Cardiac muscle cell (in vitro differentiated cells and primary cell): Measurements from ENCODE around the gene GOSR2. TPM values are rescaled to one million over a fixed set of nuclear protein-coding genes. Genes with fewer than 3 reads are reported as not detected.

Experiments used
- DNase-seq, 2 donors: peaks; one replicate each; pipeline versions ENCODE4 v3.0.0 to v3.0.0-alpha.2; 2010 to 2017; ENCODE audit warnings: low read depth in 1 of 2, low spot score in 1 of 2
- H3K27ac ChIP-seq: fragments of 200-600 bp; sonication (generic); 2 replicates; pipeline ENCODE4 v1.5.1; 2016
- H3K27me3 ChIP-seq: fragments of 200-600 bp; sonication (generic); 2 replicates; pipeline ENCODE4 v1.6.0; 2016; ENCODE audit warnings: control low read depth
- H3K36me3 ChIP-seq: fragments of 200-600 bp; sonication (generic); 2 replicates; pipeline ENCODE4 v1.5.1; 2016; ENCODE audit warnings: control low read depth
- H3K4me1 ChIP-seq: fragments of 200-600 bp; sonication (generic); 2 replicates; pipeline ENCODE4 v1.8.1; 2017; ENCODE audit warnings: low read depth, mild to moderate bottlenecking, mixed run types
- H3K4me3 ChIP-seq: fragments of 200-600 bp; sonication (generic); 2 replicates; pipeline ENCODE4 v1.5.1; 2016; ENCODE audit warnings: mild to moderate bottlenecking
- H3K9me3 ChIP-seq: fragments of 200-600 bp; sonication (generic); 2 replicates; pipeline ENCODE4 v1.5.1; 2017; ENCODE audit warnings: low read depth, mild to moderate bottlenecking, control low read depth
- polyA plus RNA-seq: library from polyadenylated mRNA; unstranded; fragments of >200 nt; fragmentation: Nextera tagmentation; extraction: Ambion mirVana; gene quantifications from 2 replicates; pipeline ENCODE4 v1.2.1, GENCODE V29; 2016
- total RNA-seq: library from RNA; depleted of rRNA; stranded (reverse); fragments of >200 nt; gene quantifications from 2 replicates; pipeline ENCODE4 v1.2.3, GENCODE V29; 2016
- TF ChIP-seq, protein P1 (sequence below): IDR thresholded peaks from 2 replicates; pipeline ENCODE4 v1.5.1; 2012; ENCODE audit warnings: low read depth, mild to moderate bottlenecking, low read length

Gene GOSR2
- total and polyA plus RNA-seq, 2 experiments from 2014 or later = 34.1 to 60.9 TPM

DNA sequence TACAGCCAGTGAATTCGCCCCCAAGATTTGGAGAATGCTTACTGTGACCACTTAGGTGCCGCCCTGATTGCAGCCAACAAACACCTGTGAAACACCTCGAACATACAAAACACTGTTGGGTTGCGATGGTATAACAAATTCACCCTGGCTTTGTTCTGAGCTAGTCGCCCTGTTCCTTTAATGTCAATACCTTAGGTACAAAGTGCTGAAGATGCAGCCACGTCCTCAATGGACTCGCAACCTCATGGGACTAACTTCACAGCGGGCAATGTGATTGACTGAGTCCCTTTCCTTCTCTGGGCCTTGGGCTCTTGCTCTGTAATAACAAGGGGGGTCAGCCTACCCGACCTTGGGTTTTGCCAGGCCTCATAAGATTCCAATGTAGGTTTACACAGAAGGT is 28.9 kb upstream of the GOSR2 start:
- no peak for DNase-seq
- H3K36me3 ChIP-seq = no peaks in the 10 kb centered on the region
- no peaks in the 10 kb centered on the region for H3K9me3 ChIP-seq
- no peaks in the 10 kb centered on the region for H3K4me1 ChIP-seq
- H3K27ac ChIP-seq = no peak overlapping the region
- no peak overlapping the region for H3K4me3 ChIP-seq
- TF ChIP-seq, protein P1, sequence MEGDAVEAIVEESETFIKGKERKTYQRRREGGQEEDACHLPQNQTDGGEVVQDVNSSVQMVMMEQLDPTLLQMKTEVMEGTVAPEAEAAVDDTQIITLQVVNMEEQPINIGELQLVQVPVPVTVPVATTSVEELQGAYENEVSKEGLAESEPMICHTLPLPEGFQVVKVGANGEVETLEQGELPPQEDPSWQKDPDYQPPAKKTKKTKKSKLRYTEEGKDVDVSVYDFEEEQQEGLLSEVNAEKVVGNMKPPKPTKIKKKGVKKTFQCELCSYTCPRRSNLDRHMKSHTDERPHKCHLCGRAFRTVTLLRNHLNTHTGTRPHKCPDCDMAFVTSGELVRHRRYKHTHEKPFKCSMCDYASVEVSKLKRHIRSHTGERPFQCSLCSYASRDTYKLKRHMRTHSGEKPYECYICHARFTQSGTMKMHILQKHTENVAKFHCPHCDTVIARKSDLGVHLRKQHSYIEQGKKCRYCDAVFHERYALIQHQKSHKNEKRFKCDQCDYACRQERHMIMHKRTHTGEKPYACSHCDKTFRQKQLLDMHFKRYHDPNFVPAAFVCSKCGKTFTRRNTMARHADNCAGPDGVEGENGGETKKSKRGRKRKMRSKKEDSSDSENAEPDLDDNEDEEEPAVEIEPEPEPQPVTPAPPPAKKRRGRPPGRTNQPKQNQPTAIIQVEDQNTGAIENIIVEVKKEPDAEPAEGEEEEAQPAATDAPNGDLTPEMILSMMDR = no peak
- no peaks in the 10 kb centered on the region for H3K27me3 ChIP-seq

DNA sequence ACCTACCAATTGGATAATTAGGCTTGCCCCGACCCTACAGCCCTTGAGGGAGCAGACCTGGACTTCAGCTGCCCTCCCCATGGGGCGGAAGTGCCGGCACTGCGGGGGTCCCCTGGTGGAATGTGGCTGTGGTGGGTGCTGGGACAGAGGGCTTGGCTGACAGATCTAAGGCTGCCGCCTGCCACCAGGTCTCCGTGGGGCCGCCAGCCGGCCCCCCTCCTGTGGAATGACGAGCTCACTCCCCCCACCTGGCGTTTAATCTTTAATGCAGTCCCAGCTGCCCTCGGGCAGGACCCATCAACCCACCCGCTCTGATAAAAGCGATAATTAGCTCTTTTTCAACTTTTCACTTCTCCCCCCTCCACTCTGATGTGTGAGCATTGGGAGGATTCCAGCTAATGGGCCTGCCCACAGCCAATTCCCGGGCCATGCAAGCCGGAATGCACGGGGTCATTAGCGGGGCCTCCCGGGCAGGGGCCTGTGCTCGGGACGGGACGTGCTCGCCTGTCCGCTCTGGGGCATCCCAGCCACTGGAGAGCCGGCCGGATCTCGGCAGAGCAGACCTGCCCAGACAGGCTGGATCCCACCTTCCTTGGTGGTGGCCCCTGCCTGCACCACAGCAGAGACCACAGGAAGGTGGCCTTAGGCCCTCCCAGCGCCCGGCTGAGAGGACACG is 28.3 kb upstream of the GOSR2 start:
- TF ChIP-seq, protein P1 = no peak
- Histone ChIP-seq H3K4me1 (no peaks in the 10 kb centered on the region), H3K27ac (no peak overlapping the region), H3K36me3 (no peaks in the 10 kb centered on the region), H3K27me3 (no peaks in the 10 kb centered on the region), H3K9me3 (no peaks in the 10 kb centered on the region), H3K4me3 (no peak overlapping the region)
- DNase-seq = peak in 1 of 2 donors; percentile 11

DNA sequence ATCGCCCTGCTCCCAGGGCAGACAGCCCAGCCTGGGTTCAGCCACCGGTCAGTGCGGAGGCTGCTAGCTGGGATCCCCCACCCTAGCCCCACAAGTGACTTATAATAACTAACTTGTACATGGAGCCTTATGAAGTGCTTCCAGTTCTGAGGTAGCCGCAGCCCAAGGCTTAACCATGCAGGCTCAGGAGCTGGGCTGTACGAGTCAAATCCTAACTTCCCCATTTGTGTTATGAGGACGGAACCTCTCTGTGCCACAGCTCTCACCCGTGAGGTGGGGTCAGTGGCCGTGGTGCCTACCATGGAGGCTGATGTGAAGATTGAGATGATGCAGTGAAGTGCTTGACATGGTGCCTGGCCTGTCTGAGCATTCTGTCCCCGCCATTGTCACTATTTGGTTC is 27.8 kb upstream of the GOSR2 start:
- H3K27ac ChIP-seq = no peak overlapping the region
- DNase-seq = no peak
- TF ChIP-seq, protein P1 = no peak
- no peaks in the 10 kb centered on the region for H3K4me1 ChIP-seq
- no peaks in the 10 kb centered on the region for H3K27me3 ChIP-seq
- no peaks in the 10 kb centered on the region for H3K9me3 ChIP-seq
- no peak overlapping the region for H3K4me3 ChIP-seq
- H3K36me3 ChIP-seq = no peaks in the 10 kb centered on the region

DNA sequence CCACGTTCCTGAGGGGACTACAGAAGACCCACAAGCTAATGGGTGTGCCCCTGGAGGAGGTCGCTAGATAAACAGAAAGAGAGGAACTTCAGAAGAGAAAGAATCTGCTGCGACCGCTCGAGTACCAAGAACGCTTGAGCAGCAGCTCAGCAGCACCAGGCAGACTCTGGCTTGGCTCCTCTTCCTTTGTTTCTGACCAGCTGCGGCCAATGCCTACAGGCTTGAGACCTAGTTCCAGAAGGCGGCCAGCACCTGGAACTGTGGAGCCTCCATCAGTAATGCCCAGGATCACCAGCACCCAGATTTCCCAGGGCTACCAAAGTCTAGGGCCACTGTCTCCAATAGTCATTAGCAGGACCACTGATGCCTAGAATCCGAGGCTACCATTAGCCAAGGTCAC is 26.0 kb upstream of the GOSR2 start:
- no peaks in the 10 kb centered on the region for H3K9me3 ChIP-seq
- no peak overlapping the region for H3K27ac ChIP-seq
- H3K4me3 ChIP-seq = no peak overlapping the region
- no peaks in the 10 kb centered on the region for H3K36me3 ChIP-seq
- TF ChIP-seq, protein P1 = no peak
- H3K27me3 ChIP-seq = no peaks in the 10 kb centered on the region
- no peak for DNase-seq
- no peaks in the 10 kb centered on the region for H3K4me1 ChIP-seq

DNA sequence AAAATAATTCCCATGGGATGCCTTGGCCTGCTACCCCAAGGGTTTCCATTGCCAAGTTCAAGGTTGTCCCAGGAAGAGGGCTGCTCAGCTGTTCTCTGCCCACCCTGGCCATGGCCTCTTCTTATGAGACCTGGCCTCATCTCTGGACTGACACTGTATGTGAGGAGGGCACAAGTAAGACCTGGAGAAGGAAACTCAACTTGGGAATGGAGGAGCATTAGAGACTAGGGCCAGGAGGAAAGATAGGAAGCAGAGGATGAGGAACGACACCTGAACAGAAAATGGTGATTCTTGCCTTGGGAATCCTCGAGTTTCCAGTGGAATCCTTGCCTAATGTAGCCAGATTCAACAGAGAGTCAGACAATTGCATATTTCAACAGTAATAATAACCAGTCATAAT is 24.6 kb upstream of the GOSR2 start:
- Histone ChIP-seq H3K27ac (no peak overlapping the region), H3K27me3 (no peaks in the 10 kb centered on the region), H3K4me1 (no peaks in the 10 kb centered on the region), H3K4me3 (no peak overlapping the region), H3K9me3 (no peaks in the 10 kb centered on the region), H3K36me3 (no peaks in the 10 kb centered on the region)
- TF ChIP-seq, protein P1 = no peak
- DNase-seq = no peak
